ENCODE results near the gene BCL10.

Gene BCL10

GRCh38 chr1:85276215-85276977, at the start of gene BCL10:
Gene BCL10, minus strand, starts transcription at chr1:85276632. Its CDS starts 280 bp downstream, at chr1:85276352.
- DNase-seq (ENCODE audit: low spot score) = peak; percentile 90

- peak; percentile 18 for DNase-seq (ENCODE audit: low spot score)
These were observed 49.5 kb upstream of the BCL10 start for GRCh38 chr1:85325920-85326319.

- DNase-seq (ENCODE audit: low spot score) = no peak
These were observed 47.3 kb upstream of the BCL10 start for GRCh38 chr1:85323770-85324169.

GRCh38 chr1:85322655-85323054, 46.2 kb upstream of the BCL10 start:
- no peak for DNase-seq (ENCODE audit: low spot score)

GRCh38 chr1:85321237-85321964, 45.0 kb upstream of the BCL10 start:
- no peak for DNase-seq (ENCODE audit: low spot score)

- no peak for DNase-seq (ENCODE audit: low spot score)
These were observed 44.1 kb upstream of the BCL10 start for GRCh38 chr1:85320371-85321131.

GRCh38 chr1:85319931-85320330, 43.5 kb upstream of the BCL10 start:
- DNase-seq (ENCODE audit: low spot score) = no peak

- DNase-seq (ENCODE audit: low spot score) = no peak
These were observed 43.1 kb upstream of the BCL10 start for GRCh38 chr1:85319491-85319890.

- no peak for DNase-seq (ENCODE audit: low spot score)
These were observed 41.8 kb upstream of the BCL10 start for GRCh38 chr1:85318217-85318616.

GRCh38 chr1:85317560-85317959, 41.1 kb upstream of the BCL10 start:
- DNase-seq (ENCODE audit: low spot score) = no peak

GRCh38 chr1:85316321-85316720, 39.9 kb upstream of the BCL10 start:
- DNase-seq (ENCODE audit: low spot score) = no peak

GRCh38 chr1:85315789-85316188, 39.4 kb upstream of the BCL10 start:
- no peak for DNase-seq (ENCODE audit: low spot score)

- no peak for DNase-seq (ENCODE audit: low spot score)
These were observed 38.3 kb upstream of the BCL10 start for GRCh38 chr1:85314726-85315125.

GRCh38 chr1:85313888-85314696, 37.7 kb upstream of the BCL10 start:
- no peak for DNase-seq (ENCODE audit: low spot score)

GRCh38 chr1:85311818-85312217, 35.4 kb upstream of the BCL10 start:
- no peak for DNase-seq (ENCODE audit: low spot score)

- no peak for DNase-seq (ENCODE audit: low spot score)
These were observed 32.5 kb upstream of the BCL10 start for GRCh38 chr1:85308833-85309350.

GRCh38 chr1:85307987-85308832, 31.8 kb upstream of the BCL10 start:
- peak; percentile 68 for DNase-seq (ENCODE audit: low spot score)

GRCh38 chr1:85306236-85306635, 29.8 kb upstream of the BCL10 start:
- no peak for DNase-seq (ENCODE audit: low spot score)

GRCh38 chr1:85303440-85304162, 27.2 kb upstream of the BCL10 start:
- no peak for DNase-seq (ENCODE audit: low spot score)

GRCh38 chr1:85300140-85300539, 23.7 kb upstream of the BCL10 start:
- no peak for DNase-seq (ENCODE audit: low spot score)

Measured in HuH-7 (cell line).